Endothelial cell of umbilical vein (primary cell): Measurements from ENCODE around the gene EML6. TPM values are rescaled to one million over a fixed set of nuclear protein-coding genes. Genes with fewer than 3 reads are reported as not detected.

Experiments
- BruUV-seq: library from RNA; stranded (reverse); fragments of 400-500 nt; replicated peaks from 2 replicates; lab custom pipeline; 2021; lab: Mats Ljungman, UMichigan
- CTCF ChIA-PET: fragments of 300-600, 350-600 bp; sonication (Branson Sonifier 250); formaldehyde crosslinking; loops from one replicate; lab custom pipeline; 2021; ENCODE audit warnings: antibody characterized with exemption, inconsistent platforms; lab: Charles Lee
- POLR2A ChIA-PET: fragments of 300-600, 350-600 bp; sonication (Branson Sonifier 250); formaldehyde crosslinking; loops from one replicate; lab custom pipeline; 2021; ENCODE audit warnings: antibody characterized with exemption, inconsistent platforms; lab: Charles Lee
- DNase-seq: peaks from one replicate; pipeline ENCODE4 v3.0.0-alpha.2; 2011; ENCODE audit warnings: low read depth, low spot score
- FAIRE-seq: peaks from 2 replicates; lab custom pipeline; 2011; peaks lifted over from hg19 to GRCh38; lab: Jason Lieb, UNC
- H2AFZ ChIP-seq: 2 replicates; pipeline ENCODE4 v1.6.0; 2012; ENCODE audit warnings: low read depth, low read length, control low read depth, inconsistent platforms
- H3K27ac ChIP-seq: 2 replicates; pipeline ENCODE4 v1.5.1; 2011; ENCODE audit warnings: low read depth, mild to moderate bottlenecking, control low read depth, low read length, moderate library complexity; ENCODE audit not compliant: insufficient read depth
- H3K27me3 ChIP-seq, 2 experiments: 2 replicates each; pipeline versions ENCODE4 v1.6.0 to v1.6.1; 2011; ENCODE audit warnings: low read length in 2 of 2, mixed read lengths in 1 of 2; ENCODE audit not compliant: control insufficient read depth in 2 of 2, insufficient read depth in 2 of 2
- H3K36me3 ChIP-seq, 2 experiments: 2 replicates in 1 of 2; 3 replicates in 1 of 2; pipeline ENCODE4 v1.5.1; 2011; ENCODE audit warnings: low read length in 2 of 2, mild to moderate bottlenecking in 1 of 2, moderate library complexity in 1 of 2; ENCODE audit not compliant: control insufficient read depth in 2 of 2, insufficient read depth in 2 of 2; ENCODE audit errors: extremely low read depth in 1 of 2
- H3K4me1 ChIP-seq: 3 replicates; pipeline ENCODE4 v1.5.1; 2011; ENCODE audit warnings: mild to moderate bottlenecking, low read length; ENCODE audit not compliant: control insufficient read depth, insufficient read depth; ENCODE audit errors: extremely low read depth
- H3K4me2 ChIP-seq: 2 replicates; pipeline ENCODE4 v1.6.1; 2011; ENCODE audit warnings: low read length, control low read depth, mixed read lengths; ENCODE audit not compliant: insufficient read depth
- H3K4me3 ChIP-seq, 3 experiments: fragments of 200-600 bp in 1 of 3; sonication (generic), shearing (Covaris generic) in 1 of 3; replicated peaks in 1 of 3; 2 replicates each; pipeline ENCODE4 v1.5.1; 2011 to 2016; ENCODE audit warnings: control low read depth in 3 of 3, low read length in 3 of 3, mild to moderate bottlenecking in 2 of 3, inconsistent platforms in 1 of 3, low read depth in 1 of 3, moderate library complexity in 1 of 3; ENCODE audit not compliant: insufficient read depth in 1 of 3
- H3K79me2 ChIP-seq: 2 replicates; pipeline ENCODE4 v1.6.0; 2012; ENCODE audit warnings: low read length, inconsistent platforms; ENCODE audit not compliant: control insufficient read depth, insufficient read depth
- H3K9ac ChIP-seq: replicated peaks from 2 replicates; pipeline ENCODE3; 2011; ENCODE audit warnings: low read length, control low read depth; ENCODE audit not compliant: insufficient read depth; ENCODE audit errors: extremely low read depth
- H3K9me1 ChIP-seq: replicated peaks from 3 replicates; pipeline ENCODE4 v1.6.0; 2011; ENCODE audit warnings: mild to moderate bottlenecking, low read length; ENCODE audit not compliant: control insufficient read depth, insufficient read depth; ENCODE audit errors: extremely low read depth
- H3K9me3 ChIP-seq: replicated peaks from 2 replicates; pipeline ENCODE4 v1.5.1; 2012; ENCODE audit warnings: low read length, inconsistent platforms; ENCODE audit not compliant: control insufficient read depth, insufficient read depth
- H4K20me1 ChIP-seq: replicated peaks from 2 replicates; pipeline ENCODE3; 2011; ENCODE audit warnings: mild to moderate bottlenecking, low read length; ENCODE audit not compliant: control insufficient read depth, insufficient read depth; ENCODE audit errors: extremely low read depth
- CTCF ChIP-seq, 2 donors: IDR thresholded peaks; 1 replicate in 1 of 2; 2 replicates in 1 of 2; pipeline ENCODE4 v1.5.1; 2011; ENCODE audit warnings: low read length in 2 of 2, mild to moderate bottlenecking in 2 of 2, moderate library complexity in 2 of 2, control low read depth in 1 of 2, inconsistent platforms in 1 of 2, low read depth in 1 of 2; ENCODE audit not compliant: insufficient read depth in 1 of 2; ENCODE audit errors: extremely low read depth in 1 of 2
- EZH2 ChIP-seq: IDR thresholded peaks from 2 replicates; pipeline ENCODE4 v1.6.1; 2012; ENCODE audit warnings: borderline replicate concordance, low read depth, mild to moderate bottlenecking, moderate library complexity, low read length, inconsistent platforms; ENCODE audit not compliant: severe bottlenecking
- FOS ChIP-seq: IDR thresholded peaks from 2 replicates; pipeline ENCODE4 v1.6.1; 2011; ENCODE audit warnings: mild to moderate bottlenecking, low read length, moderate library complexity, borderline replicate concordance; ENCODE audit not compliant: insufficient read depth
- GATA2 ChIP-seq: IDR thresholded peaks from 2 replicates; pipeline ENCODE4 v1.7.0; 2011; ENCODE audit warnings: low read depth, mild to moderate bottlenecking, moderate library complexity, mixed read lengths, low read length; ENCODE audit not compliant: insufficient read length, insufficient read depth
- JUN ChIP-seq: IDR thresholded peaks from 2 replicates; pipeline ENCODE4 v1.6.1; 2011; ENCODE audit warnings: borderline replicate concordance, low read depth; ENCODE audit not compliant: insufficient read length, insufficient read depth
- MAX ChIP-seq: IDR thresholded peaks from 2 replicates; pipeline ENCODE4 v1.6.1; 2011; ENCODE audit not compliant: insufficient read depth, insufficient read length
- POLR2A ChIP-seq: IDR thresholded peaks from 2 replicates; pipeline ENCODE4 v1.6.1; 2012; ENCODE audit warnings: low read depth, mild to moderate bottlenecking, control low read depth, low read length
- POLR2AphosphoS5 ChIP-seq: IDR thresholded peaks from 2 replicates; pipeline ENCODE4 v1.6.1; 2012; ENCODE audit warnings: low read depth, mild to moderate bottlenecking, control low read depth, low read length, moderate library complexity; ENCODE audit not compliant: insufficient read depth
- dilution Hi-C: fragments of 300-500 bp; cut with MboI; formaldehyde crosslinking; loops from one replicate; pipeline ENCODE4 v1.15.0; 2019; ENCODE audit warnings: low sequenced_read_pairs; ENCODE audit not compliant: extremely low pct_ligation_motif_present
- intact Hi-C: fragments of 100-400 bp; cut with micrococcal nuclease; formaldehyde crosslinking; loops from one replicate; pipeline ENCODE4 v1.10.0; 2022
- polyA plus RNA-seq, 4 experiments: library from polyadenylated mRNA; depleted of rRNA in 3 of 4; stranded (reverse) in 3 of 4; unstranded in 1 of 4; fragments of >200 nt; gene quantifications; 2 replicates each; pipeline versions ENCODE4 v1.2.1 to v1.2.3, GENCODE V29; 2011 to 2012; ENCODE audit warnings: missing spikeins in 1 of 4
- total RNA-seq: library from RNA; stranded (reverse); gene quantifications from 2 replicates; pipeline ENCODE4 v1.2.3, GENCODE V29; 2021

Gene EML6
- total and polyA plus RNA-seq, 2 donors (not counting 3 experiments of a cell fraction or from before 2014, with no cell fraction given), result 0.79 to 2.1 TPM

- dilution Hi-C loops (no loop called here), intact Hi-C loops (no loop called here)
- H3K4me3 ChIP-seq, result no peak overlapping the region
- no peaks in the 10 kb centered on the region for H4K20me1 ChIP-seq
- no peak for FAIRE-seq
- no TSS peak for BruUV-seq
- H3K36me3 ChIP-seq, result no peaks in the 10 kb centered on the region
- H3K27me3 ChIP-seq, result peaks cover 13 to 17% of the 10 kb centered on the region in 2 experiments
- ChIA-PET POLR2A (no interaction called here), CTCF (interaction anchor here (1.1 to 2.1 kb wide), 2 partner anchors 12 to 53 kb away, joined by 4 to 5 read pairs; no protein-coding TSS in a partner anchor)
- no peaks in the 10 kb centered on the region for H3K9me3 ChIP-seq
- TF ChIP-seq POLR2A (no peak), FOS (no peak), GATA2 (no peak), CTCF (IDR thresholded peaks at IDR 0.05; ENCODE audit: extremely low read depth in 1 of 2, insufficient read depth in 1 of 2, low read depth in 1 of 2, low read length in 2 of 2) (no peak), POLR2AphosphoS5 (no peak), JUN (no peak)
- no peak for DNase-seq
- H3K9me1 ChIP-seq, result no peaks in the 10 kb centered on the region
- no peak overlapping the region for H3K4me2 ChIP-seq
- no peaks in the 10 kb centered on the region for H3K4me1 ChIP-seq
- H3K79me2 ChIP-seq, result no peaks in the 10 kb centered on the region
- H3K9ac ChIP-seq, result no peak overlapping the region
- H3K27ac ChIP-seq, result no peak overlapping the region
- H2AFZ ChIP-seq, result no peak overlapping the region
These were observed 168.4 kb downstream of the EML6 start for GRCh38 chr2:54891909-54892308.

GRCh38 chr2:54894467-54894866, 171.0 kb downstream of the EML6 start:
- H3K4me2 ChIP-seq, result no peak overlapping the region
- H3K27me3 ChIP-seq, result peaks cover 10 to 14% of the 10 kb centered on the region in 2 experiments
- H3K4me3 ChIP-seq, result no peak overlapping the region
- no peaks in the 10 kb centered on the region for H3K36me3 ChIP-seq
- BruUV-seq, result no TSS peak
- TF ChIP-seq GATA2, result no peak
- TF ChIP-seq CTCF (IDR thresholded peaks at IDR 0.05; ENCODE audit: extremely low read depth in 1 of 2, insufficient read depth in 1 of 2, low read depth in 1 of 2, low read length in 2 of 2), result no peak
- TF ChIP-seq MAX, result no peak
- TF ChIP-seq FOS, result no peak
- TF ChIP-seq POLR2AphosphoS5, result no peak
- TF ChIP-seq POLR2A, result no peak
- no peak for TF ChIP-seq EZH2
- DNase-seq, result peak; percentile 48
- no peaks in the 10 kb centered on the region for H3K79me2 ChIP-seq
- H4K20me1 ChIP-seq, result no peaks in the 10 kb centered on the region
- no peaks in the 10 kb centered on the region for H3K4me1 ChIP-seq
- H3K27ac ChIP-seq, result no peak overlapping the region
- H3K9ac ChIP-seq, result no peak overlapping the region
- intact Hi-C loops (no loop called here), dilution Hi-C loops (no loop called here)
- FAIRE-seq, result no peak
- POLR2A ChIA-PET, result no interaction called here
- no peaks in the 10 kb centered on the region for H3K9me1 ChIP-seq
- H3K9me3 ChIP-seq, result no peaks in the 10 kb centered on the region
- no peak overlapping the region for H2AFZ ChIP-seq
- CTCF ChIA-PET, result interaction anchor here (0.8 to 1.2 kb wide), 3 partner anchors 13 to 281 kb away, joined by 3 to 4 read pairs (median 4); no protein-coding TSS in a partner anchor
